Mesenchymal stem cell (in vitro differentiated cells and primary cell): ENCODE data around the gene ZNF821.
"Not testable (repeated sequence)": the region's sequence is repeated elsewhere in the genome, so short reads cannot be mapped to it uniquely, and the experiment has no call there.

Source experiments
- DNase-seq: peaks from one replicate; pipeline ENCODE4 v3.0.0-alpha.2; 2013
- H2AFZ ChIP-seq: one replicate; pipeline ENCODE4 v1.6.1; 2013; ENCODE audit warnings: low read depth, mild to moderate bottlenecking, control low read depth, inconsistent platforms, low read length, moderate library complexity
- H2AK5ac ChIP-seq: 2 replicates; pipeline ENCODE4 v1.6.1; 2013; ENCODE audit warnings: low read length, moderate library complexity, mild to moderate bottlenecking, inconsistent platforms; ENCODE audit not compliant: severe bottlenecking
- H2BK120ac ChIP-seq: one replicate; pipeline ENCODE4 v1.6.1; 2013; ENCODE audit warnings: low read depth, mild to moderate bottlenecking, inconsistent platforms, low read length, moderate library complexity
- H2BK12ac ChIP-seq, 2 experiments: one replicate each; pipeline ENCODE4 v1.6.1; 2013; ENCODE audit warnings: inconsistent platforms in 2 of 2, low read length in 2 of 2, mild to moderate bottlenecking in 2 of 2, moderate library complexity in 2 of 2, control low read depth in 1 of 2
- H2BK15ac ChIP-seq: one replicate; pipeline ENCODE4 v1.6.1; 2013; ENCODE audit warnings: mild to moderate bottlenecking, low read depth, inconsistent platforms; ENCODE audit not compliant: poor library complexity, severe bottlenecking
- H2BK5ac ChIP-seq: 2 replicates; pipeline ENCODE4 v1.6.1; 2013; ENCODE audit warnings: low read depth, mild to moderate bottlenecking, low read length, control low read depth, inconsistent platforms; ENCODE audit not compliant: poor library complexity, severe bottlenecking
- H3K14ac ChIP-seq, 2 experiments: one replicate each; pipeline ENCODE4 v1.6.1; 2013; ENCODE audit warnings: inconsistent platforms in 2 of 2, low read length in 2 of 2, control low read depth in 1 of 2, mild to moderate bottlenecking in 1 of 2, moderate library complexity in 1 of 2
- H3K18ac ChIP-seq, 2 experiments: one replicate each; pipeline ENCODE4 v1.6.1; 2013; ENCODE audit warnings: inconsistent platforms in 2 of 2, low read length in 2 of 2, control low read depth in 1 of 2, low read depth in 1 of 2, mild to moderate bottlenecking in 1 of 2
- H3K23ac ChIP-seq, 2 experiments: one replicate each; pipeline ENCODE4 v1.6.1; 2013; ENCODE audit warnings: inconsistent platforms in 2 of 2, low read length in 2 of 2, mild to moderate bottlenecking in 2 of 2, moderate library complexity in 2 of 2, control low read depth in 1 of 2
- H3K27ac ChIP-seq: 2 replicates; pipeline ENCODE4 v1.5.1; 2013; ENCODE audit warnings: mild to moderate bottlenecking, moderate library complexity, low read length, control low read depth, inconsistent platforms; ENCODE audit not compliant: poor library complexity, severe bottlenecking
- H3K27me3 ChIP-seq, 2 experiments: 2 replicates each; pipeline versions ENCODE4 v1.6.1 to v1.7.0; 2013; ENCODE audit warnings: low read length in 2 of 2, mild to moderate bottlenecking in 2 of 2, moderate library complexity in 2 of 2, control low read depth in 1 of 2, inconsistent platforms in 1 of 2; ENCODE audit not compliant: control insufficient read depth in 1 of 2, insufficient read depth in 1 of 2
- H3K36me3 ChIP-seq, 2 experiments: 2 replicates each; pipeline versions ENCODE4 v1.6.1 to v1.7.0; 2013; ENCODE audit warnings: low read length in 2 of 2, control low read depth in 1 of 2, inconsistent platforms in 1 of 2, low read depth in 1 of 2, mild to moderate bottlenecking in 1 of 2; ENCODE audit not compliant: insufficient read depth in 2 of 2, control insufficient read depth in 1 of 2
- H3K4ac ChIP-seq, 2 experiments: one replicate each; pipeline ENCODE4 v1.6.1; 2013; ENCODE audit warnings: inconsistent platforms in 2 of 2, low read length in 2 of 2, mild to moderate bottlenecking in 2 of 2, moderate library complexity in 2 of 2, control low read depth in 1 of 2, low read depth in 1 of 2
- H3K4me1 ChIP-seq: 2 replicates; pipeline ENCODE4 v1.6.1; 2013; ENCODE audit warnings: low read depth, low read length, control low read depth; ENCODE audit not compliant: control insufficient read depth, insufficient read depth
- H3K4me2 ChIP-seq: 2 replicates; pipeline ENCODE4 v1.6.1; 2013; ENCODE audit warnings: low read length, mild to moderate bottlenecking, inconsistent platforms; ENCODE audit not compliant: poor library complexity, severe bottlenecking
- H3K4me3 ChIP-seq, 2 experiments: 2 replicates each; pipeline versions ENCODE4 v1.5.1 to v1.7.0; 2013; ENCODE audit warnings: low read length in 2 of 2, mild to moderate bottlenecking in 2 of 2, control low read depth in 1 of 2, low read depth in 1 of 2; ENCODE audit not compliant: insufficient read depth in 1 of 2
- H3K79me1 ChIP-seq: replicated peaks from 2 replicates; pipeline ENCODE4 v1.6.1; 2013; ENCODE audit warnings: mild to moderate bottlenecking, control low read depth, low read length, inconsistent platforms; ENCODE audit not compliant: poor library complexity, severe bottlenecking
- H3K9ac ChIP-seq: 2 replicates; pipeline ENCODE4 v1.7.0; 2013; ENCODE audit warnings: mild to moderate bottlenecking, low read length, moderate library complexity
- H3K9me3 ChIP-seq: 2 replicates; pipeline ENCODE4 v1.7.0; 2013; ENCODE audit warnings: mild to moderate bottlenecking, low read length; ENCODE audit not compliant: control insufficient read depth
- H4K8ac ChIP-seq: one replicate; pipeline ENCODE4 v1.6.1; 2013; ENCODE audit warnings: inconsistent platforms, mild to moderate bottlenecking, low read length, moderate library complexity
- H4K91ac ChIP-seq: one replicate; pipeline ENCODE4 v1.6.1; 2013; ENCODE audit warnings: mild to moderate bottlenecking, low read length, inconsistent platforms
- WGBS: methylation state at CpG from one replicate; pipeline ENCODE4 v1.1.7; 2013; ENCODE audit warnings: mixed read lengths; 5-methylcytosine and 5-hydroxymethylcytosine counted together

ZNF821 gene

DNA sequence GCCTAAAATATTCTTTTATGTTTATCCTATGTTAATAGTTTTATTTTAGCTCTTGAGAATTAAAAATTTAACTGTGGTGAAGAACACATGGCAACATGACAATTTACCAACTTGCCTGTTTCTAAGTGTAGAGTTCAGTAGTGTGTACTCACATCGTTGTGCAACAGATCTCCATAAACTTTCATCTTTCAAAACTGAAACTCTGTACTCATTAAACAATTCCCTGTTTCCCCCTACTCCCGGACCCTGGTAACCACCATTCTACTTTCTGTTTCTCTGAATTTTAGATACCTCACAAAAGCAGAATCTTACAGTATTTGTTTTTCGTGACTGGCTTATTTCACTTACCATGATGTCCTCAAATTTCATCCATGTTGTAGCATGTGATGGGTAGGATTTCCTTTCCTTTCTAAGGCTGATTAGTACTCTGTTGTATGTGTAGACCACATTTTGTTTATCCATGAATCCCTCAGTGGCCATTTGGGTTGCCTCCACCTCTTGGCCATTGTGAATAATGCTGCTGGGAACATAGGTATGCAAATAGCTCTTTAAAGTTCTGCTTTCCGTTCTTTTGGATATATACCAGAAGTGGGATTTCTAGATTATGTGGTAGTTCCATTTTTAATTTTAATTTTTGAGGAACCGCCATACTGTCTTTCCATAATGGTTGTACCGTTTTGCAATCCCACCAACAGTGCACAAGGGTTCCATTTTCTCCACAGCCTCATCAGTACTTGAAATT lies 28.7 kb upstream of the ZNF821 start:
- H2BK15ac ChIP-seq = no peak overlapping the region
- no peak overlapping the region for H2BK120ac ChIP-seq
- no peak overlapping the region for H3K9ac ChIP-seq
- H3K27me3 ChIP-seq = no peaks in the 10 kb centered on the region
- H3K9me3 ChIP-seq = no peaks in the 10 kb centered on the region
- no peak for DNase-seq
- WGBS = 92% methylated on average over 4 of the region's 6 CpGs
- H3K36me3 ChIP-seq = peaks cover 17 to 35% of the 10 kb centered on the region in 2 experiments
- no peak overlapping the region for H3K4me3 ChIP-seq
- H2BK5ac ChIP-seq = no peak overlapping the region
- no peak overlapping the region for H2AK5ac ChIP-seq
- peaks cover 6% of the 10 kb centered on the region for H3K4me1 ChIP-seq
- H2AFZ ChIP-seq = no peak overlapping the region
- H3K23ac ChIP-seq = no peak overlapping the region
- H3K14ac ChIP-seq = no peak overlapping the region
- H3K4me2 ChIP-seq = no peak overlapping the region
- H2BK12ac ChIP-seq = no peak overlapping the region
- H3K79me1 ChIP-seq = no peaks in the 10 kb centered on the region
- H4K91ac ChIP-seq = no peak overlapping the region
- no peak overlapping the region for H3K4ac ChIP-seq
- no peak overlapping the region for H4K8ac ChIP-seq
- no peak overlapping the region for H3K18ac ChIP-seq
- H3K27ac ChIP-seq = no peak overlapping the region

DNA sequence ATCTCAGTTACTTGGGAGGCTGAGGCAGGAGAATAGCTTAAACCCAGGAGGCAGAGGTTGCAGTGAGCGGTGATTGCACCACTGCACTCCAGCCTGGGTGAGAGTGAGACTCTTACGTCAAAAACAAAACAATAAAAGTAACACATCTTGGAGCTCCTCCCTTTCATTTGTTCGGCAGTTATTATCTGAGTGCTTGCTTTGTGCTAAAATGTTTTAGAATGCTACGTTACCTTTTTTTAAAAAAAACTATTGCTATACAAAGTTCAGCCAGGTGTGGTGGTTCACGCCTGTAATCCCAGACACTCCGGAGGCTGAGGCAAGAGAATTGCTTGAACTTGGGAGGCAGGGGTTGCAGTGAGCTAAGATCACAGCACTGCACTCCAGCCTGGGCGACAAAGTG lies 27.1 kb upstream of the ZNF821 start:
- no peak overlapping the region for H3K4me3 ChIP-seq
- H2BK12ac ChIP-seq = no peak overlapping the region
- H2AFZ ChIP-seq = no peak overlapping the region
- H3K27ac ChIP-seq = no peak overlapping the region
- H3K23ac ChIP-seq = no peak overlapping the region
- no peak overlapping the region for H2BK15ac ChIP-seq
- no peak overlapping the region for H4K8ac ChIP-seq
- H3K4me1 ChIP-seq = peaks cover 4% of the 10 kb centered on the region
- H3K9ac ChIP-seq = no peak overlapping the region
- no peak overlapping the region for H3K18ac ChIP-seq
- H3K79me1 ChIP-seq = no peaks in the 10 kb centered on the region
- DNase-seq = no peak
- no peak overlapping the region for H3K14ac ChIP-seq
- WGBS = 96% methylated on average over 5 of the region's 7 CpGs
- peaks cover 13 to 21% of the 10 kb centered on the region in 2 experiments for H3K36me3 ChIP-seq
- H2AK5ac ChIP-seq = no peak overlapping the region
- no peak overlapping the region for H2BK120ac ChIP-seq
- no peak overlapping the region for H2BK5ac ChIP-seq
- H3K4ac ChIP-seq = no peak overlapping the region
- no peaks in the 10 kb centered on the region for H3K9me3 ChIP-seq
- H4K91ac ChIP-seq = no peak overlapping the region
- no peaks in the 10 kb centered on the region for H3K27me3 ChIP-seq
- H3K4me2 ChIP-seq = no peak overlapping the region

DNA sequence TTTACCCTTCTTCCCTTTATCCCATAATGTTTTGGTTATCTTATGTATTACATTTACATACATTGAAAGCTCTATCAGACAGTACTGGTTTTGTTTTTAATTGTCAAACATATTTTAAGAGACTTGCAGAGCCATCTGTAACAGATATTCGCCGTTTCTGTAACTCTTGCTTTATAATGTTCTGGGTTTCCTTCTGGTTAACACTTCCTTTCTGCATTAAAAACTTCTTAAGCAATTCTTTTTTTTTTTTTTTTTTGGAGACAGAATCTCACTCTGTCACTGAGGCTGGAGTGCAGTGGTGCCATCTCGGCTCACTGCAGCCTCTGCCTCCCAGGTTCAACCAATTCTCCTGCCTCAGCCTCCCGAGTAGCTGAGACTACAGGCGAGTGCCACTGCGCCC lies 21.8 kb upstream of the ZNF821 start:
- not testable (repeated sequence) for DNase-seq, H2BK12ac ChIP-seq, H2BK15ac ChIP-seq, H2BK120ac ChIP-seq, H3K23ac ChIP-seq, H3K9ac ChIP-seq, H3K18ac ChIP-seq, H2AFZ ChIP-seq, H4K8ac ChIP-seq, H3K4me3 ChIP-seq, H3K27ac ChIP-seq, H2BK5ac ChIP-seq, H2AK5ac ChIP-seq, H4K91ac ChIP-seq, H3K79me1 ChIP-seq, H3K14ac ChIP-seq, H3K4me2 ChIP-seq, H3K4me1 ChIP-seq, H3K27me3 ChIP-seq, H3K4ac ChIP-seq, H3K9me3 ChIP-seq
- peaks cover 9 to 14% of the 10 kb centered on the region in 2 experiments for H3K36me3 ChIP-seq
- WGBS = 98% methylated on average over 6 of the region's 6 CpGs

DNA sequence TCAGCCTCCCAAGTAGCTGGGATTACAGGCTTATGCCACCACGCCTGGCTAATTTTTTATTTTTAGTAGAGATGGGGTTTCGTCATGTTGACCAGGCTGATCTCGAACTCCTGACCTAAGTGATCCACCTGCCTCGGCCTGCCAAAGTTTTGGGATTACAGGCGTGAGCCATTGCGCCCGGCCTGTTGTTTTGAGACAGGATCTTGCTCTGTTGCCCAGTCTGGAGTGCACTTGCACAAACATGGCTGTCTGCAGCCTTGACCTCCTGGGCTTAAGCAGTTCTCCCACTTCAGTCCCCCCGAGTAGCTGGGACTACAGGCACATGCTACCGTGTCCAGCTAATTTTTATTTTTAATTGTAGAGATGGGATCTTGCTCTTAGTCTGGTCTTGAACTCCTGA lies 20.3 kb upstream of the ZNF821 start:
- no peak overlapping the region for H2AK5ac ChIP-seq
- no peak overlapping the region for H2AFZ ChIP-seq
- no peak overlapping the region for H3K23ac ChIP-seq
- no peak overlapping the region for H3K14ac ChIP-seq
- no peak overlapping the region for H4K91ac ChIP-seq
- H3K9ac ChIP-seq = no peak overlapping the region
- no peaks in the 10 kb centered on the region for H3K9me3 ChIP-seq
- no peak overlapping the region for H2BK12ac ChIP-seq
- no peak overlapping the region for H3K4me3 ChIP-seq
- H3K4me1 ChIP-seq = peaks cover 4% of the 10 kb centered on the region
- H2BK5ac ChIP-seq = no peak overlapping the region
- no peak overlapping the region for H3K18ac ChIP-seq
- no peak overlapping the region for H3K4me2 ChIP-seq
- no peaks in the 10 kb centered on the region for H3K27me3 ChIP-seq
- H3K36me3 ChIP-seq = peaks cover 7 to 9% of the 10 kb centered on the region in 2 experiments
- no peaks in the 10 kb centered on the region for H3K79me1 ChIP-seq
- no peak overlapping the region for H3K4ac ChIP-seq
- 93% methylated on average over 9 of the region's 9 CpGs for WGBS
- no peak overlapping the region for H3K27ac ChIP-seq
- DNase-seq = no peak
- no peak overlapping the region for H2BK120ac ChIP-seq
- H2BK15ac ChIP-seq = no peak overlapping the region
- H4K8ac ChIP-seq = no peak overlapping the region
